Stimulated activated CD4-positive, alpha-beta T cell treated with anti-CD3 and anti-CD28 coated beads, Interleukin-2, amount 100 ng/mL, for 24 hours (primary cell): Measurements from ENCODE around the gene KRTAP4-7.
"Not testable (repeated sequence)": the region's sequence is repeated elsewhere in the genome, so short reads cannot be mapped to it uniquely, and the experiment has no call there.

Experiments
- DNase-seq, 2 donors: peaks; one replicate each; pipeline ENCODE4 v3.0.0-alpha.2; 2020

KRTAP4-7 gene

DNA sequence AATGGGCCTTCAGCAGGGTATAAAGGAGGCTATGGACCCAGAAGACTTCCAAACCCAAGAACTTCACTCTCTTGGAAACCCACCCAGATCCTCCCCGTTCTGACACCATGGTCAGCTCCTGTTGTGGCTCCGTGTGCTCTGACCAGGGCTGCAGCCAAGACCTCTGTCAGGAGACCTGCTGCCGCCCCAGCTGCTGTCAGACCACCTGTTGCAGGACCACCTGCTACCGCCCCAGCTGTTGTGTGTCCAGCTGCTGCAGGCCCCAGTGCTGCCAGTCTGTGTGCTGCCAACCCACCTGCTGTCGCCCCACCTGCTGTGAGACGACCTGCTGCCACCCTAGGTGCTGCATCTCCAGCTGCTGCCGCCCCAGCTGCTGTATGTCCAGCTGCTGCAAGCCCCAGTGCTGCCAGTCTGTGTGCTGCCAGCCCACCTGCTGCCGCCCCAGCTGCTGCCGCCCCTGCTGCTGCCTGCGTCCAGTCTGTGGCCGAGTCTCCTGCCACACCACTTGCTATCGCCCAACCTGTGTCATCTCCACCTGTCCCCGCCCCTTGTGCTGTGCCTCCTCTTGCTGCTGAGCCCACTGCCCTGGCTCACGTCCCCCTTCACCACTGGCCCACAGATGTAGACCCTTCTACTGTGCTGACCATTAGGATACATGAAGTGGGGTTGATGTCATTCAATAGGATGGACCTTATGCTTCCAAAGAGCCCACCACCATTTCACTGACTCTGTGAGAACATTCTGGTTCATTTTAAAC, at the start of gene KRTAP4-7:
KRTAP4-7 (plus strand) TSS at position 51 of the 757 bp plus-strand sequence; CDS start at position 108, 57 bp downstream.
- not testable (repeated sequence) for DNase-seq

- not testable (repeated sequence) for DNase-seq
These were observed 49.5 kb upstream of the KRTAP4-7 start, which contains the start of gene KRTAP1-3 for GRCh38 chr17:41034346-41034935. Gene KRTAP1-3, minus strand, starts transcription at chr17:41034874. Its CDS starts 53 bp downstream, at chr17:41034821.

DNA sequence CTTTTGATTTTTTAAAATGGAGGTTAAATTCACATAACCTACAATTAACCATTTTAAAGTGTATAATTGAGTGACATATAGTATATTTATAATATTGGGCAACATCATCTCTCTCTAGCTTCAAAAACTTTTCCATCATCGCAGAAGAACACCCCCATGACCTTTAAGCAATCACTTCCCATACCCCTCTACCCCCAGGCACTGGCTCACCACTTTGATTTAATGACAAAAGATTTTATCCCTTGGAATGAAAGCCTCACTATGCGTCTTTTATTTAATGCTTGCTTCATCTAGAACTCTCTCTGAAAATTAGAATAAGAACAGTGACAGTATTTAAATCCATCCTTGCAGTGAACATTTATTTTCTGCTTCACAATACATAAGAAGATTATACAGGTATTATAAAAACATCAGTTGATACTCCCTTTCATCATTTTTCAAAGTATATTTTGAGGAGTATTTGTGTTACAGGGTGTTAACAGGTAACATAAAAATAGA, 46.0 kb upstream of the KRTAP4-7 start:
- DNase-seq = no peak

DNA sequence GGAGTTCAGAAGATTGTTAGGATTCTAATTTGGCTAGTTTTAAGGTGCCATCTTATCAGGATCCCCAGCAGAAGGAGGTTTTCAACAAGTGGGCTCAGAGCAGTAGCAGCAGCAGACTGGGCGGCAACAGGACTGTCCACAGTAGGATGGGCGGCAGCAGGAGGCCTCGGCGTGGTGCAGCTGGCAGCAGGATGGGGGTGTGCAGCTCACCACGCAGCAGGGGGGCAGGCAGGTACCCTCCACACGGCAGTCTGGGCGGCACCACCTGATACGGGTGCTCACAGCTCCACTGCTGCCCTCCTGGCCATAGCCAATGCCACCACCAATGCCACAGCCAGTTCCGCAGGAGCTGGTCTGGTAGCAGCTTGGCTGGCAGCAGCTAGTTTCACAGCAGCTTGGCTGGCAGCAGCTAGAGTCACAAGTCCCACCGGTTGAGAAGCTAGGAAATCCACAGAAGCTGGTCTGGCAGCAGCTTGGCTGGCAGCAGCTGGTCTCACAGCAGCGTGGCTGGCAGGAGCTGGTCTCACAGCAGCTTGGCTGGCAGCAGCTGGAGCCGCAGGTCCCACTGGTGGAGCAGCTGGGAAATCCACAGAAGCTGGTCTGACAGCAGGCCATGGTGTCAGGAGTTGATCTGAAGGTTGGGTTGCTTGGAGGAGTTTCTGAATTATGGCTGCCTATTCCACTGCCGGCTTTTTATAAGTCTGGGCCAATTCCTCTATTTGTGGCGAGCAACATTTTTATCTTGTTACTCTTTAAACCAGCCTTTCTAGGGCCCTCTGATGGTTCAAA, 43.0 kb upstream of the KRTAP4-7 start, which contains the start of gene KRTAP1-1:
KRTAP1-1 (minus strand) TSS at position 668 of the 789 bp plus-strand sequence; CDS start at position 615, 53 bp downstream.
- not testable (repeated sequence) for DNase-seq

DNA sequence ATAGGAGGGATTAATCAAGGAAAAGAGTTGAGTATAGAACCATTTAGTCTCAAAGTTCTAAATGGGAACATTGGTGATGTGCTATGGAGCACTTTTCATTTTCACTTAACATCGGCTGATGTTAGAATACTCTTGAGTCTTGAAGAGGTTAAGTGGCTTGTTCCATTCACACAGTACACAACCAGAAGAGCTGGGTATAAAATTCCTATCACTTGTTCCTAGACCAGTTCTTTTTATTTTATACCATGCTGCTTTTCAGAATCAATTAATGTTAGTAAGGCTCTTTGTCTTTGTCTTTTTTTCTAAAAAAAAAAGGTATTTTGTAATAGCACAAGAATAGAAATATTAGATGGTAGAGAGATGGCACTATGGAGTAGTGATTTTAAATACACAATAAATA, 41.0 kb upstream of the KRTAP4-7 start:
- DNase-seq = no peak

GRCh38 chr17:41046735-41047465, 37.0 kb upstream of the KRTAP4-7 start, which contains the start of gene KRTAP2-1:
Gene KRTAP2-1, minus strand, starts transcription at chr17:41047316. Its CDS starts 49 bp downstream, at chr17:41047267.
- DNase-seq = not testable (repeated sequence)

DNA sequence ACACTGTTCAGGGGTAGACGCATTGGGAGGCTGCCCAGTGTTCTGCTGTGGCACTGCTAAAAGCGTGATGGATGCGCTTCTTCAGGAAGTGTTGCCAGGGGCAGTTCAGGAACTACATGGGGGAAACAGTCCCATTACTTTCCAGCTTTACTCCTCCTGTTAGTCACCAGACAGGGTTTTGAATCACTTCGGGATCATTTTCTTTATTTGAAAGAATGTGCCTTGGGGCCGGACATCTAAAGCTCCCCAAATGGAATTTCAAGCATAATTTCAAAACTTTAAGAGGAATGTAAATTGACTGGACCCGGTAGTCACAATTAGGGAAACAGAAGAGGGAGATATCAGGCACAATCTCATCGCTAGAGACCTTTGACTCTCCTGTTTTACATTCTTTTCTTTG, 35.5 kb upstream of the KRTAP4-7 start:
- DNase-seq = no peak

DNA sequence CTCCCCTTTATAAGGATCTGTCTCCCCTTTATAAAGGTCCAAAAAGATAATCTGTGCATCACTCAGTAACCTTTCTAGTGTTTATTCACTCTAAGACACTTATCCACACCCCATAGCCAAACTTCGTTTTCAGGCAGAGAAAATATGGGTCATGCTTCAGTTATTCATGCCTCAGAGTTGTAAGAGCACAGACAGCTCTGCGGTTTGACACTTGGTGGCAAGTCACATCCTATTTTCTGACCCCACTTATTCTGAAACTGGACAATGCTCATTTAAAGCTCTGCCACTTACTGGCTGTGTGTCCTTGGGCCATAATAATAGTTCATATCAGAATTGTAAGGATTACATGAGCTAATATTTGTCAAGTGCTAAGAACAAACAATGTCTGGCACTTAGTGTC, 34.8 kb upstream of the KRTAP4-7 start:
- DNase-seq = no peak

DNA sequence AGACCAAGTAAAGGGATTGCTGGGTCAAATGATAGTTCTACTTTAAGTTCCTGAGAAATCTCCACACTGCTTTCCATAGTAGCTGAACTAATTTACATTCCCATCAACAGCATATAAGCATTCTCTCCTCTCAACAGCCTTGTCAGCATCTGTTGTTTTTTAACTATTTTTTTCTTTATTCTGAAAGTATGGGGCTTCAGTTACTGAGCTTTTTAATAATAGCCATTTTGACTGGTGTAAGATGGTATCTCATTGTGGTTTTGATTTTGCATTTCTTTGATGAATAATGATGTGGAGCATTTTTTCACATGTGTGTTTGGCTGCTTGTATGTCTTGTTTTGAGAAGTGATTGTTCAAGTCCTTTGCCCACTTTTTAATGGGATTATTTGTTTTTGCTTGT, 31.4 kb upstream of the KRTAP4-7 start:
- no peak for DNase-seq

DNA sequence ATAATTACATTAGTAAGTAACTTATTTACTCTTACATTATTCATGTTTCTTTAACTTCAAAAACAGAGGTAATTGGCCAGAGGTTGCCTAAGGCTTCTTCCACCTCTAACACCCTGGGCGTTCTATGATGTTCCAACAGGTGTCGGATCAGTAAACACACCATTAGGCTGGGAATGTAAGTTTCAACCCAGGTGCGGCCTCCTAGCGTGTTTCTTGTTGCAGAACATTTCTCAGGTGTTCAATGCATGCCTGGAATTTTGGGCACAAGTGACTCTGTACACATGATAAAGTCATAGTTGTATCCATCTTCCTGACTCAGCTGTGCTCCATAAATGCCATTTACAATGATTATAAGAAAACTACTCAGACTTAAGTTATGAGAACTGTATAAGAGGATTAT, 29.9 kb upstream of the KRTAP4-7 start:
- no peak for DNase-seq

DNA sequence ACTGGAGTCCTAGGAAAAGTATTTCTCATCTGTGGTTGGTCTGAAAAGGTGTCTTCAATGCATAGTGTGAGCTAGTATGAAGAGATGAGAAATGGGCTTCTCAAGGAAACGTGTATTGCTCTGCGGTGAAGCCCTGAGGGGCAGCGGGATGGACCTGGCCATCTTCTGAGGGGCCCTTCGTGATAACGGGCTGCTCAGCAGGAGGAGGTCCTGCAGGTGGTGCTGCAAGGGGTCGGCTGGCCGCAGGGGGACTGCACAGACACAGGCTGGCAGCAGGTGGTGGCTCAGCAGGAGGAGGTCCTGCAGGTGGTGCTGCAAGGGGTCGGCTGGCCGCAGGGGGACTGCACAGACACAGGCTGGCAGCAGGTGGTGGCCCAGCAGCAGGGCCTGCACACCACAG, 29.4 kb upstream of the KRTAP4-7 start:
- not testable (repeated sequence) for DNase-seq

DNA sequence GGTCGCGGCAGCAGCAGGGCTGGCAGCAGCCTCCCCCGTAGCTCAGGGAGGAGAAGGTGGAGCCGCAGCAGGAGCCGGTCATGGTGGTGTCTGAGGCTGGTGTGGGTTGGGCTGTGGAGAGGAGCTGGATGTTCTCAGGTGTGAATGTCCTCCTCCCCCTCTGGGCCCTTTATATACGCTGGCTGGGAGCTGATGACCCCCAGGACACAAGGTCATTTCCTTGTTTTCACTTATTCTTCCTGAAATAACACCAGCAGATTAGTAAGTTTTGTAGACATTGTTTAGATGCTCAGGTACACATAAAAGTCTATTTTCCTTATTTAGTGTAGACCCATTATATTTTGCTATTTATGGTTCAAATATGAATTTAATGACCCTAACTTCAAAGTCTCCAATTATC, 28.8 kb upstream of the KRTAP4-7 start, which contains the start of gene KRTAP2-2:
KRTAP2-2 (minus strand) TSS at position 101 of the 400 bp plus-strand sequence; CDS start at position 82, 19 bp downstream.
- not testable (repeated sequence) for DNase-seq

DNA sequence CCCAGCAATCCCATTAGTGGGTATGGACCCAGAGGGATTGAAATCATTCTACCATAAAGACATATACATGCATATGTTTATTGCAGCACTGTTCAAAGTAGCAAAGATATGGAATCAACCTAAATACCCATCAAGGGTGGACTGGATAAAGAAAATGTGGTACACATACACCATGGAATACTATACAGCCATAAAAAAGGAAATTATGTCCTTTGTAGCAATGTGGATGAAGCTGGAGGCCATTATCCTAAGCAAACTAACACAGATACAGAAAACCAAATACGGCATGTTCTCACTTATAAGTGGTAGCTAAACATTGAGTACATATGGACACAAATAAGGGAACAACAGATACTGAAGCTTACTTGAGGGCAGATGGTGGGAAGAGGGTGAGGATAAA, 26.4 kb upstream of the KRTAP4-7 start:
- no peak for DNase-seq

DNA sequence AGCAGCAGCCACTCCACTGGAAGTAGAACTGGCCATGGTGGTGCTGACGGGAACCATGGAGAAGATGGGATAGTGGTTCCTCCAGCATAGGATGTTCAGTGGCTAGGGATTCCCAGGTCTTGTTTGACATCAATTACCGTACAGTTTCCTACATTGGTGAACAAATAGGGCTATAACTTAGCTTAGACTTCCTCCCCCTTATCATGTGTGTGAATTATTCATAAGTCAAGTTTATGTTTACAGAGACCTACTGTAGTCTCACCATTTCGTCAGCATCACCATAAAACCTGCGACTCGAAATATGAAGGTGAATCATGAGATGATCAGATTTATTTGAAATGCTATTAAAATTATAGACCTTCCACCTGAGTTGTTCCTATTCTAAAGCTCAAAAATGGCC, 25.2 kb upstream of the KRTAP4-7 start:
- DNase-seq = no peak

- not testable (repeated sequence) for DNase-seq
These were observed 24.5 kb upstream of the KRTAP4-7 start for GRCh38 chr17:41059276-41060051.

- DNase-seq = no peak
These were observed 23.8 kb upstream of the KRTAP4-7 start, which contains the start of gene KRTAP2-3 for GRCh38 chr17:41060052-41060604. Gene KRTAP2-3, minus strand, starts transcription at chr17:41060114. Its CDS starts 64 bp downstream, at chr17:41060050.

GRCh38 chr17:41061964-41062363, 22.0 kb upstream of the KRTAP4-7 start:
- DNase-seq = no peak

- DNase-seq = no peak
These were observed 20.5 kb upstream of the KRTAP4-7 start for GRCh38 chr17:41063449-41063848.

GRCh38 chr17:41064301-41064700, 19.6 kb upstream of the KRTAP4-7 start:
- no peak for DNase-seq

- DNase-seq = not testable (repeated sequence)
These were observed 18.8 kb upstream of the KRTAP4-7 start for GRCh38 chr17:41065016-41065689.
